ENCODE measurements around the gene LRP2.
"Not testable (repeated sequence)": the region's sequence is repeated elsewhere in the genome, so short reads cannot be mapped to it uniquely, and the experiment has no call there.

Gene LRP2

GRCh38 chr2:169172914-169173313 is 189.4 kb downstream of the LRP2 start:
- no peak for DNase-seq (ENCODE audit: low read depth)

- DNase-seq (ENCODE audit: low read depth), result no peak
These were observed 190.1 kb downstream of the LRP2 start for GRCh38 chr2:169172151-169172735.

GRCh38 chr2:169165791-169166190 is 196.5 kb downstream of the LRP2 start:
- no peak for DNase-seq (ENCODE audit: low read depth)

GRCh38 chr2:169164311-169164710 is 198.0 kb downstream of the LRP2 start:
- DNase-seq (ENCODE audit: low read depth), result no peak

GRCh38 chr2:169162613-169163012 is 199.7 kb downstream of the LRP2 start:
- no peak for DNase-seq (ENCODE audit: low read depth)

GRCh38 chr2:169160926-169161481 is 201.3 kb downstream of the LRP2 start:
- DNase-seq (ENCODE audit: low read depth), result no peak

GRCh38 chr2:169159686-169160085 is 202.6 kb downstream of the LRP2 start:
- DNase-seq (ENCODE audit: low read depth), result no peak

- DNase-seq (ENCODE audit: low read depth), result no peak
These were observed 203.5 kb downstream of the LRP2 start for GRCh38 chr2:169158874-169159273.

- DNase-seq (ENCODE audit: low read depth), result no peak
These were observed 216.1 kb downstream of the LRP2 start for GRCh38 chr2:169146220-169146619.

GRCh38 chr2:169143998-169144397 is 218.3 kb downstream of the LRP2 start:
- no peak for DNase-seq (ENCODE audit: low read depth)

GRCh38 chr2:169141713-169142352 is 220.5 kb downstream of the LRP2 start:
- DNase-seq (ENCODE audit: low read depth), result peak; percentile 32

- DNase-seq (ENCODE audit: low read depth), result no peak
These were observed 222.2 kb downstream of the LRP2 start for GRCh38 chr2:169139993-169140767.

GRCh38 chr2:169139145-169139544 is 223.2 kb downstream of the LRP2 start:
- DNase-seq (ENCODE audit: low read depth), result no peak

GRCh38 chr2:169137924-169138323 is 224.4 kb downstream of the LRP2 start:
- DNase-seq (ENCODE audit: low read depth), result no peak

- no peak for DNase-seq (ENCODE audit: low read depth)
These were observed 225.3 kb downstream of the LRP2 start for GRCh38 chr2:169136885-169137534.

GRCh38 chr2:169136428-169136827 is 225.9 kb downstream of the LRP2 start:
- DNase-seq (ENCODE audit: low read depth), result not testable (repeated sequence)

GRCh38 chr2:169134272-169134671 is 228.1 kb downstream of the LRP2 start:
- DNase-seq (ENCODE audit: low read depth), result not testable (repeated sequence)

- peak; percentile 42 for DNase-seq (ENCODE audit: low read depth)
These were observed 230.5 kb downstream of the LRP2 start for GRCh38 chr2:169131587-169132512.

GRCh38 chr2:169129703-169130243 is 232.6 kb downstream of the LRP2 start:
- no peak for DNase-seq (ENCODE audit: low read depth)

- DNase-seq (ENCODE audit: low read depth), result no peak
These were observed 242.5 kb downstream of the LRP2 start for GRCh38 chr2:169119851-169120250.
